ENCODE results near the gene GABARAP. TPM values are rescaled to one million over a fixed set of nuclear protein-coding genes. Genes with fewer than 3 reads are reported as not detected.

GABARAP gene
- total RNA-seq, 3 donors from 2014 or later = 424 to 499 (median 484) TPM

DNA sequence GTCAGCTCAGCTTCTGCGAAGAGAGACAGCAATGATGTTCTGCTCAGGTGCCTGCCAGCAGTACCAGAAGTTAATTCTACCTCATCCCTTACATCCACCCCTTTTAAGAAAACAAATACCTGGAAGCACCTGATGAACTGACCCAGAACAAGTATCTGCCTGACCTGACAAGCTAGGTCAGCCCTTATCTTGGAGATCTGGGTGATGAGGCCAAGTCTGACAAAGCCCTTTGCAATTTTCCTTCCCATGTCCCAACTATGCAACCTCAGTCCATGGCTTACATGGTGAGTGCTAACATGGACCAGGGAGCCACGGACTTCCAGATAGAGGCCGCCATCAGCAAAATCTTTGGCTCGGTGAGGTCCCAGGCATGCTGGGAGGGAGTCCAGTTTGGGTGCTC lies 18.9 kb downstream of the GABARAP start:
- ATAC-seq (no peak), DNase-seq (no peak)
- TF ChIP-seq, protein P1, sequence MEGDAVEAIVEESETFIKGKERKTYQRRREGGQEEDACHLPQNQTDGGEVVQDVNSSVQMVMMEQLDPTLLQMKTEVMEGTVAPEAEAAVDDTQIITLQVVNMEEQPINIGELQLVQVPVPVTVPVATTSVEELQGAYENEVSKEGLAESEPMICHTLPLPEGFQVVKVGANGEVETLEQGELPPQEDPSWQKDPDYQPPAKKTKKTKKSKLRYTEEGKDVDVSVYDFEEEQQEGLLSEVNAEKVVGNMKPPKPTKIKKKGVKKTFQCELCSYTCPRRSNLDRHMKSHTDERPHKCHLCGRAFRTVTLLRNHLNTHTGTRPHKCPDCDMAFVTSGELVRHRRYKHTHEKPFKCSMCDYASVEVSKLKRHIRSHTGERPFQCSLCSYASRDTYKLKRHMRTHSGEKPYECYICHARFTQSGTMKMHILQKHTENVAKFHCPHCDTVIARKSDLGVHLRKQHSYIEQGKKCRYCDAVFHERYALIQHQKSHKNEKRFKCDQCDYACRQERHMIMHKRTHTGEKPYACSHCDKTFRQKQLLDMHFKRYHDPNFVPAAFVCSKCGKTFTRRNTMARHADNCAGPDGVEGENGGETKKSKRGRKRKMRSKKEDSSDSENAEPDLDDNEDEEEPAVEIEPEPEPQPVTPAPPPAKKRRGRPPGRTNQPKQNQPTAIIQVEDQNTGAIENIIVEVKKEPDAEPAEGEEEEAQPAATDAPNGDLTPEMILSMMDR (IDR thresholded peaks at IDR 0.05) = no peak
- no peaks in the 10 kb centered on the region for H3K9me3 ChIP-seq
- H3K4me3 ChIP-seq = no peak overlapping the region
- H3K36me3 ChIP-seq (ENCODE audit: low read depth) = peaks cover 13% of the 10 kb centered on the region
- H3K4me1 ChIP-seq (ENCODE audit: low read depth) = peaks cover 27% of the 10 kb centered on the region
- intact Hi-C loops (cut with DNase I, micrococcal nuclease) = no loop called here

DNA sequence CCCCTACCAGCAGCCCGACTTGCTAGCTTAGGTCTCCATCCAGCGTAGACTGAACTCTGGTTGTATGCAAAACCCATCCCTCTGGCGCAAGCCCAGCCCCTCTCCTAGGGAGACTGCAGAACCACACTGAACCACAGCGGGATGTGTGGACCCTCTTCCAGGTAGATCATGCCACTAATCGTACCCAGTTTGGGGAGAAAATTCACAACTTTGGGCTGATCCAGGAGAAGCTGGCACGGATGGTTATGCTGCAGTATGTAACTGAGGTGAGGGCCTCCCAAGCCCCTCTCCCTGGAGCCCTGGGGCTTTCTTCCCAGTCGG lies 19.3 kb downstream of the GABARAP start:
- intact Hi-C loops (cut with DNase I, micrococcal nuclease) = no loop called here
- DNase-seq (peak in 1 of 3 donors; percentile 31), ATAC-seq (no peak)
- H3K4me1 ChIP-seq (ENCODE audit: low read depth) = peaks cover 30% of the 10 kb centered on the region
- H3K36me3 ChIP-seq (ENCODE audit: low read depth) = peaks cover 13% of the 10 kb centered on the region
- TF ChIP-seq, protein P1 (IDR thresholded peaks at IDR 0.05) = no peak
- H3K4me3 ChIP-seq = no peak overlapping the region
- no peaks in the 10 kb centered on the region for H3K9me3 ChIP-seq

DNA sequence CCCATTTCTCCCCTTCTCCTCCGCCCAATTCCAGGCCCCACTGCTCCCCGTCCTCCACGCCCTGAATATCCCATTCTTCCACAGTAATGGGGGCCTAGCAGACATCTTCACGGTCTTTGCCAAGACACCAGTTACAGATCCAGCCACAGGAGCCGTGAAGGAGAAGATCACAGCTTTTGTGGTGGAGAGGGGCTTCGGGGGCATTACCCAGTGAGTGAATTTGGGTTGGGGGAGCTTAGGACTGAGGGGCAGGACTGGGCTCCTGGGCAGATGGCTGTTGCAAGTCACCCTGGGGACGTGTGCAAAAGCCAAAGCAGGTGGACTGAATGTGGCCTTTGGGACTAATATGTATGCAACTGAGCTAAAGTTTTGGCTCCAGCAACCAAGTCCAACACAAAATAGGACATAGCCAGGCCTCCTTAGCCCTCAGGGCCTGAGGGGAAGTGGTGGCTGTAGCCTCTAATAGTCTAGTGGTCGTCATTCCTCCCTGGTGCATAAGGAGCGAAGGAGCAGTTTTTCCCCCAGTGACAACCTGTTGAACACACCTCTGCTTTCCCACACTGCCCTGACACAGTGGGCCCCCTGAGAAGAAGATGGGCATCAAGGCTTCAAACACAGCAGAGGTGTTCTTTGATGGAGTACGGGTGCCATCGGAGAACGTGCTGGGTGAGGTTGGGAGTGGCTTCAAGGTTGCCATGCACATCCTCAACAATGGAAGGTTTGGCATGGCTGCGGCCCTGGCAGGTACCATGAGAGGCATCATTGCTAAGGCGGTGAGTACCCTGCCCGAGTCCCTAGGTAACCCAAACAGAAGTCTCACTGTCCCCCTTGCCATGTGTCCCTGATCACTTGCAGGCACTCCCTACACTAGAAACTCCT lies 19.9 kb downstream of the GABARAP start:
- TF ChIP-seq, protein P1 (IDR thresholded peaks at IDR 0.05) = no peak
- Histone ChIP-seq H3K9me3 (no peaks in the 10 kb centered on the region), H3K4me3 (no peak overlapping the region), H3K4me1 (ENCODE audit: low read depth) (peaks cover 35% of the 10 kb centered on the region), H3K36me3 (ENCODE audit: low read depth) (peaks cover 13% of the 10 kb centered on the region)
- DNase-seq (no peak), ATAC-seq (no peak)
- intact Hi-C loops (cut with DNase I, micrococcal nuclease) = no loop called here

DNA sequence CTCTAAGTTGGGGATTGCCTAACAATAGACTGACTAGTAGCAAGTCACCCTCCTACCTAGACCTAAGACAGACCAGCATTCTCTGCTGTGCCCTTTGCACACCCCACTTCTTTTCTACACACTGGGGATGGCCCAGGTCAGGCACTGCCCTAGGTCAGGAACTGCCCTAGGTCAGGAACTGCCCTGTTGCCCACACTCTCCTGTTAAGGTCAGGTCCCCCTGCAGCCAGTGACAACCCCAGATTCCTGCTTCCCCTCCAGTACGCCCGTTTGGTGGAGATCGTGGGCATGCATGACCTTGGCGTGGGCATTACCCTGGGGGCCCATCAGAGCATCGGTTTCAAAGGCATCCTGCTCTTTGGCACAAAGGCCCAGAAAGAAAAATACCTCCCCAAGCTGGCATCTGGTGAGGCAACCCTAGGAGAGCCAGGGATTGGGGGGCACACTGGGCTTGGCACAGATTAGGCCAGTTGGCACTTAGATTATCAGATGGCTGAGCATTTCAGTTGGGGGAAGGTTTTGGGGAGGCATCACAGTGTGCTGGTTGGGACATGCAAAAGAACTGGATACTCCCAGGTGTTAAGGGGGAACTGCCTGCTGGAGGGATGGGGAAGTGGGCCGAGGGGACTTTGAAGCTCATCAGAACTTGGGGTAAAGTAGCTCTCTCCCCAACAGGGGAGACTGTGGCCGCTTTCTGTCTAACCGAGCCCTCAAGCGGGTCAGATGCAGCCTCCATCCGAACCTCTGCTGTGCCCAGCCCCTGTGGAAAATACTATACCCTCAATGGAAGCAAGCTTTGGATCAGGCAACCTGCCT lies 20.8 kb downstream of the GABARAP start:
- peaks cover 35% of the 10 kb centered on the region for H3K4me1 ChIP-seq (ENCODE audit: low read depth)
- H3K4me3 ChIP-seq = no peak overlapping the region
- intact Hi-C loops (cut with DNase I, micrococcal nuclease) = no loop called here
- DNase-seq = peak in 1 of 3 donors; percentile 27
- TF ChIP-seq, protein P1 (IDR thresholded peaks at IDR 0.05) = no peak
- no peak for ATAC-seq
- peaks cover 8% of the 10 kb centered on the region for H3K36me3 ChIP-seq (ENCODE audit: low read depth)
- no peaks in the 10 kb centered on the region for H3K9me3 ChIP-seq

DNA sequence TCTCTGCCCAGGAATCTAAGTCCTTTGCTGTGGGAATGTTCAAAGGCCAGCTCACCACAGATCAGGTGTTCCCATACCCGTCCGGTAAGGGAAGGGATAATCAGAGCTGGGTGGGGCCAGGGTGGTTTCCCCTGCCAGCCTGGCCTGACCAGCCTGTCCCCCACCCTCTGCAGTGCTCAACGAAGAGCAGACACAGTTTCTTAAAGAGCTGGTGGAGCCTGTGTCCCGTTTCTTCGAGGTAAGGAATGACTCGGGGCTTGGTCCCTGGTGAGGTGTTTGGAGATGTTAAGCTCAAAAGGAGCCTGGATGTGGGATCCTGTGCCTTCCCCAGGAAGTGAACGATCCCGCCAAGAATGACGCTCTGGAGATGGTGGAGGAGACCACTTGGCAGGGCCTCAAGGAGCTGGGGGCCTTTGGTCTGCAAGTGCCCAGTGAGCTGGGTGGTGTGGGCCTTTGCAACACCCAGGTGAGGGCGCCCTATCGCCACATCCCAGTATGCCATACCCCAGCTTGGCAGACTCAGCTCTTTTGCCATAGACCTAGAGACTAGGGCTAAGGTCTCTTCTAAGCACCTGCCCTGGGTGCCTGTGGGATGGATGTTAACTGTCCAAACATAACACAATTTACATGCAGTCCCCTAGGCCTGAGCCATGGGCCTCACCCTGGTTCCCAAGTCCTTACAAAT lies 21.5 kb downstream of the GABARAP start:
- peaks cover 8% of the 10 kb centered on the region for H3K36me3 ChIP-seq (ENCODE audit: low read depth)

More for the DNA sequence above, 21.5 kb downstream of the GABARAP start:
- TF ChIP-seq, protein P1 (IDR thresholded peaks at IDR 0.05) = peak; percentile 30
- H3K4me3 ChIP-seq = peak overlapping the region; percentile 14
- ATAC-seq (peak; percentile 73), DNase-seq (peak; percentile 75 to 79 (median 77))
- peaks cover 35% of the 10 kb centered on the region for H3K4me1 ChIP-seq (ENCODE audit: low read depth)
- H3K9me3 ChIP-seq = no peaks in the 10 kb centered on the region
- intact Hi-C loops (cut with DNase I, micrococcal nuclease) = no loop called here
